HG02885 (cell line): ENCODE results near the gene CTSH.
A peak's percentile ranks its signal among the peaks of the same experiment; 100 is the strongest.
"Not testable (repeated sequence)": the region's sequence is repeated elsewhere in the genome, so short reads cannot be mapped to it uniquely, and the experiment has no call there.

ENCODE experiments used
- ATAC-seq: cut with Tn5 transposase; IDR thresholded peaks from one replicate; pipeline ENCODE4 v1.9.1; 2021; ENCODE audit warnings: mild to moderate bottlenecking; ENCODE audit not compliant: unreplicated experiment, poor library complexity

Gene CTSH

GRCh38 chr15:78944202-78944625 is 632 bp downstream of the CTSH start:
- ATAC-seq, result peak; percentile 14

GRCh38 chr15:78943692-78944091 is 1.2 kb downstream of the CTSH start:
- no peak for ATAC-seq

GRCh38 chr15:78942741-78943140 is 2.1 kb downstream of the CTSH start:
- ATAC-seq, result no peak

- ATAC-seq, result peak; percentile 63
Observed at GRCh38 chr15:78938658-78939488, 6.0 kb downstream of the CTSH start.

GRCh38 chr15:78937132-78937739 is 7.6 kb downstream of the CTSH start:
- no peak for ATAC-seq

- ATAC-seq, result no peak
Observed at GRCh38 chr15:78934655-78935023, 10.2 kb downstream of the CTSH start.

GRCh38 chr15:78933823-78934654 is 10.8 kb downstream of the CTSH start:
- no peak for ATAC-seq

GRCh38 chr15:78933187-78933822 is 11.5 kb downstream of the CTSH start:
- no peak for ATAC-seq

- no peak for ATAC-seq
Observed at GRCh38 chr15:78932258-78932808, 12.5 kb downstream of the CTSH start.

GRCh38 chr15:78931439-78932257 is 13.2 kb downstream of the CTSH start:
- no peak for ATAC-seq

GRCh38 chr15:78930577-78931388 is 14.1 kb downstream of the CTSH start:
- ATAC-seq, result no peak

GRCh38 chr15:78929536-78930264 is 15.1 kb downstream of the CTSH start:
- no peak for ATAC-seq

- no peak for ATAC-seq
Observed at GRCh38 chr15:78928616-78929093, 16.2 kb downstream of the CTSH start.

- ATAC-seq, result not testable (repeated sequence)
Observed at GRCh38 chr15:78928176-78928575, 16.7 kb downstream of the CTSH start.

- ATAC-seq, result no peak
Observed at GRCh38 chr15:78927077-78927790, 17.6 kb downstream of the CTSH start.

GRCh38 chr15:78925956-78926743 is 18.7 kb downstream of the CTSH start:
- ATAC-seq, result no peak
